ENCODE measurements around the gene TTLL12. TPM values are rescaled to one million over a fixed set of nuclear protein-coding genes. Genes with fewer than 3 reads are reported as not detected.
A peak's percentile ranks its signal among the peaks of the same experiment; 100 is the strongest.

TTLL12 gene
- total RNA-seq, 1 experiment from 2014 or later, result 61.0 TPM

DNA sequence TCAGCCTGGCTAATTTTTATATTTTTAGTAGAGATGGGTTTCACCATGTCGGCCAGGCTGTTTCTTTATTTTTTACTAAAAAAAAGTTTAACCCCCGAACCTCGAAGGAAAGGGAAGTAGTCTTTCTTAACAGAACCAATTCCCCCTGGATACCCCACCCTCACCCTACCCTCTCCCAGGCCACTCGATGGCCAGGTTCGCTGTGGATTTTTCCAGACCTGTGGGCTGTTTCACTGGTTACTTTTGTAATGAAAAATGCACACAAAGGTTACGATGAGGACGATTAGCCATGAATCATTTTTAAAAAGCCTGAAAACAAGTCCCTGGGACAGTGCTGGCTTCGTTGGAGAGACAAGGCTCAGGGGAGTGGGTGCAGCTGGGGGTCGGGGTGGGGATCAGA, 33.0 kb downstream of the TTLL12 start:
- POLR2A ChIA-PET, result interaction anchor here (2.7 kb wide), 1 partner anchor 10 kb away, joined by 19 read pairs; no protein-coding TSS in a partner anchor
- TF ChIP-seq CTCF (IDR thresholded peaks at IDR 0.05; ENCODE audit: unreplicated experiment), result no peak
- no peaks in the 10 kb centered on the region for H3K9me3 Mint-ChIP-seq (ENCODE audit: unreplicated experiment)
- CTCF ChIA-PET, result interaction anchor here (0.7 kb wide), 1 partner anchor 149 kb away, joined by 3 read pairs; no protein-coding TSS in a partner anchor
- H3K4me1 Mint-ChIP-seq (ENCODE audit: insufficient read depth, unreplicated experiment), result peaks cover 20% of the 10 kb centered on the region
- H3K36me3 Mint-ChIP-seq (ENCODE audit: insufficient read depth, unreplicated experiment), result peaks cover 39% of the 10 kb centered on the region
- intact Hi-C loops (cut with micrococcal nuclease), result loop anchor here (5.0 kb wide), 1 partner anchor 42 kb away; the partner anchor contains the start of gene BIK
- no peak for DNase-seq (ENCODE audit: unreplicated experiment)
- H3K27me3 Mint-ChIP-seq (ENCODE audit: insufficient read depth, unreplicated experiment), result no peaks in the 10 kb centered on the region
- peak overlapping the region; percentile 74 for H3K4me3 Mint-ChIP-seq (ENCODE audit: unreplicated experiment)
- BruUV-seq (replicated peaks), result no TSS peak
- H3K27ac Mint-ChIP-seq (ENCODE audit: low read depth, unreplicated experiment), result no peak overlapping the region

DNA sequence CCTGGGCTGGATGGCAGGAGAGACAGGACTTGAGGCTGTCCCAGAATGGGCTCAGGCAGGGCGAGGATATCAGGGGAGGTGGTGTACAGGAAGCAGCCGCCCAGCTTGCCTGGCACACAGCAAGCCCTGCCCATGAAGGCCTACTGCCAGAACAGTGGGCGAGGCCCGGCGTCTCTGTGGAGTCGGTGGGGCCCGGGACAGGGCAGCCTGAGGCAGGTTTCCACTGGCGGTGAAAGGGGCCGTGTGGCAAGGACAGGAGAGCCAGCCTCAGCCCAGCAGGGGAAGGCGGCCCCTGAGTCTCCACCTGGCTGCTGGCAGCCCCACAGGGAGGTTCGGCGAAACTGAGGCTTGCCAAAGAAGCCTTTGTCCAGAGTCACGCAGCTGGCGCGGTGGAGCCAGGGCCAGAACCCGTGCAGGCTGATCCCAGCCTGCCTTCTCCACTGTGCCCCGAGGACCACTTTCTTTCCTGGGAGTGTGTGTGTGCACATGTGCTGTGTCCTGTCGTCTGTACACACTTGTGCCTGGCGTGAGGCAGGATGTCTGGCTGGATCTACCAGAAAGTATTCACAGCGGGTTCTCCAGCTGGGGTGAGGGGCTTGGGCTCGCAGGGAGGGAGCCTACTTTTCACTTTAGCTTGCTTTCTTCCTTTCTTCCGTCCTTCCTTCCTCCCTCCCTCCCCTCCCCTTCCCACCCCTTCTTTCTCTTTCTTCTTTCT, 34.4 kb downstream of the TTLL12 start:
- Mint-ChIP-seq H3K4me1 (ENCODE audit: insufficient read depth, unreplicated experiment) (peaks cover 15% of the 10 kb centered on the region), H3K27ac (ENCODE audit: low read depth, unreplicated experiment) (peak overlapping the region; percentile 1), H3K27me3 (ENCODE audit: insufficient read depth, unreplicated experiment) (no peaks in the 10 kb centered on the region), H3K4me3 (ENCODE audit: unreplicated experiment) (peak overlapping the region; percentile 74), H3K36me3 (ENCODE audit: insufficient read depth, unreplicated experiment) (peaks cover 33% of the 10 kb centered on the region), H3K9me3 (ENCODE audit: unreplicated experiment) (no peaks in the 10 kb centered on the region)
- no TSS peak for BruUV-seq (replicated peaks)
- DNase-seq (ENCODE audit: unreplicated experiment), result peak; percentile 82
- no peak for TF ChIP-seq CTCF (IDR thresholded peaks at IDR 0.05; ENCODE audit: unreplicated experiment)
- ChIA-PET CTCF (interaction anchor here (0.6 to 1.6 kb wide), 2 partner anchors 9 to 67 kb away, joined by 3 to 4 read pairs; no protein-coding TSS in a partner anchor), POLR2A (interaction anchor here (0.7 to 3.0 kb wide), 6 partner anchors 9 to 477 kb away, joined by 4 to 23 read pairs (median 8); partner anchors contain the start of gene TTLL12)
- intact Hi-C loops (cut with micrococcal nuclease), result loop anchor here (5.0 kb wide), 1 partner anchor 40 kb away; the partner anchor contains the start of gene BIK

- Mint-ChIP-seq H3K4me3 (ENCODE audit: unreplicated experiment) (peak overlapping the region; percentile 74), H3K4me1 (ENCODE audit: insufficient read depth, unreplicated experiment) (peaks cover 15% of the 10 kb centered on the region), H3K27ac (ENCODE audit: low read depth, unreplicated experiment) (peak overlapping the region; percentile 1), H3K27me3 (ENCODE audit: insufficient read depth, unreplicated experiment) (no peaks in the 10 kb centered on the region), H3K36me3 (ENCODE audit: insufficient read depth, unreplicated experiment) (peaks cover 33% of the 10 kb centered on the region), H3K9me3 (ENCODE audit: unreplicated experiment) (no peaks in the 10 kb centered on the region)
- no TSS peak for BruUV-seq (replicated peaks)
- ChIA-PET CTCF (interaction anchor here (1.6 kb wide), 1 partner anchor 9 kb away, joined by 3 read pairs; no protein-coding TSS in a partner anchor), POLR2A (interaction anchor here (0.7 to 3.0 kb wide), 6 partner anchors 8 to 476 kb away, joined by 4 to 23 read pairs (median 8); partner anchors contain the start of gene TTLL12)
- intact Hi-C loops (cut with micrococcal nuclease), result loop anchor here (5.0 kb wide), 1 partner anchor 40 kb away; the partner anchor contains the start of gene BIK
- no peak for TF ChIP-seq CTCF (IDR thresholded peaks at IDR 0.05; ENCODE audit: unreplicated experiment)
- DNase-seq (ENCODE audit: unreplicated experiment), result no peak
Observed at GRCh38 chr22:43152003-43152356, 35.0 kb downstream of the TTLL12 start.
